ENCODE measurements around the gene TBC1D2B.

Gene TBC1D2B

DNA sequence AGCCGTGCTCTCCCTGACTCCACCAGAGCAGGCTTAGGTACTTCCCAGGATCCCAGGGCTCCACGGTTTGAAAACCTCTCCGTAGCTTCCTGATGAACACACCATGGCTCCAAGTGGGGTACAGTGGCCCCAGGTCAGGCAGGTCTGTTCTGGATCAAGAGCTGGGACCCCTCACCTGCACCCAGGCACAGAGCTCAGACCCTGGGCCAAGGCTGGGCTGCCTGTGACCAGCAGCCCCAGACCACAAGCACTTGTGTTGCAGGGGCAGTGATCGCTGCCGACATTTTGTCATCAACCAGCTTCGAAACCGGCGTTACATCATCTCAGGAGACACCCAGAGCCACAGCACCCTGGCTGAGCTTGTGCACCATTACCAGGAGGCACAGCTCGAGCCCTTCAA lies 20.2 kb upstream of the TBC1D2B start:
- no peak for DNase-seq (ENCODE audit: low read depth in 3 of 3, low spot score in 1 of 3)

DNA sequence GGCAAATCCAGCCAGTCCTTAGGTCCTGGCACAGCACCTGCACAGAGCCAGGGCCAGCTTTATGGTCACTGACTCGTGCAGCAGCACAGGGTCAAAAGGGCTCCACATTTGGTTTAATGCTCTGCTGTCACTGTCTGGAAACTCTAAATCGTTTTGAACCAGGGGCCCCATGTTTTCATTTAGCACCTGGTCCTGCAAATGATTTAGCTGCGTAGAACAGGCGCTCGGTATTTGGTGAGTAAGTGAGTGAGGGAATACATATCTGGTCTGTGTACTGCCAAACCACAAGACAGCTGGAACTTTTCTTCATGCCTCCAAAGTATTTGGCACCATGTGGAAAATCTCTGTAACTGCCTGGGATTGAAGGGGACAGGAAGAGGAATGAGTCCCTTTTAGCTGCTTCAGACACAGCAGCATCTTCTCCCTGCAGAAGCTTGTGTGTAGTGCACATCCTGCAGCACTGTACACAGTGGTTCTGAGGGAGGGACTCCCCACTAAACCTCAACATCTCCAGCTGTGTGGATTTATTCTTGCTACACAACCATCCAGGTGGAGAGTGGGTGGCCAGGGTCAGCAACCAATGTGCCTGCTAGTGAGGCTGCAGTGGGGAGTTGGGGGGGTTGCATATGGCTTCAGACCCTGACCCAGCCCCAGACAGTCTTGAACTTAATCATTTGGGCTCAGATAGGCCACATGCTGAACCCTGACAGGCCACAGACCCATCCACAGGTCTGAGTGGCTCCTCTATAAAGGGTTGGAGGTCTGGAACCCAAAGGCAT lies 15.9 kb upstream of the TBC1D2B start:
- DNase-seq (ENCODE audit: low read depth in 3 of 3, low spot score in 1 of 3), result no peak

DNA sequence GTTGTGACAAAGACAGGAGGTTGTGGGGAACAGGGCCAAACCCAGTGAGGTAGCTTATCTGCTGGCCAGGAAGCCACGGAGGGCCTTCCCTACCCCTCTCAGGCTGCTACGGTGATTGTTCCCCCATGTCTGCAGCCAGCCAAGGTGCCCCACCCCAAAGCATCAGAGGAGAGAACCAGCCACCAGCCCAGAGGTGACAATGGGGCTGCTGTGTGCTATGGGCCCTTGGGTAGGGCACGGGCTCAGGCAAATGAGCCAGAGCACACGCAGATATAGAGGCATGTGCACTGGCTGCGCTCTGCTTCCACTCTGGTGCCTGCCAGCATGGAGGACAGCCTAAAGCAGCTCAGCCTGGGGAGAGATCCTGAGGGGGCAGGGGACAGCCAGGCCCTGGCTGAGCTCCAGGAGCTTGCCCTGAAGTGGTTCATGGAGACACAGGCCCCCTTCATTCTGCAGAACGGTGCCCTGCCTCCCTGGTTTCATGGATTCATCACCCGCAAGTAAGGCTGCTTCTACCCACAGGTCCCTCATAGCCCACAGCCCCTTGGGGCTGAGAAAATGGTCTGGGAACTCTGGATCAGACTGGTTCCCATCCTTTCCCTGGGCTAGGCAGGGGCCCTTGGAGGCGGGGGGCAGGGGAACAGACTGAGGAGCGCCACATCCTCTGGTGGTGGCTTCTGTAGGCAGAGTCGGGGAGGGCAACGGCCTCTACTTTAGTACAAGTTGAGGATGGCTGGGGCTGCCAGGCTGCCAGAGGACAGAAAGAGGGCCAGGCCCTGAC lies 14.9 kb upstream of the TBC1D2B start, which contains the start of gene SH2D7:
SH2D7 (plus strand) TSS at position 301 of the 781 bp plus-strand sequence; CDS start at position 325, 24 bp downstream.
- no peak for DNase-seq (ENCODE audit: low read depth in 3 of 3, low spot score in 1 of 3)

DNA sequence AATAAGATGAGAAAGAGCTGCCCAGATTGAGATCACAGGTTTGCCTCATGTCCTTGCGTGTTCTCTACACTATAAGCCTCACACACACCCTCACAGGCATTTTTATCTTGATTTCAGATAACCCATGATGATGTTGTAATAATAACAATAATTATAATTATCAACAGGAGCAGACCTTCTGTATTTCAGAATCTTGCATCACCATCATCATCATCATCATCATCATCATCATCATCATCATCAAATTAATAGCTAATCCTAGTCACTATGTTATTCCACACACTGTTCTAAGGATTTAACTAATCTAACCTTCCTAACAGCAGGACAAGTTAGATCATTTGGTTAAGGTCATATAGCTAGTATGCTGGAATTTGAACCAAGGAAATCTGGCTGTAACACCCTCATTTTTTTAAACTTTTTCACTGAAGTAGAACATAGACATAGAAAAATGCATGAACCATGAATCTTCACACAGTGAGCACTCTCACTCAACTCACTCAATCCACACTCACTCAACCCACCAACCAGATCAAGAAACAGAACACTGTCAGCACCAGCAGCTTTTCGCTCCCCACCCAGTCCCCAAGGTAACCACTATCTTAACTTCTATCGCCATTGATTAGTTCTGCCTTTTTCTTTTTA lies 13.0 kb upstream of the TBC1D2B start:
- no peak for DNase-seq (ENCODE audit: low read depth in 3 of 3, low spot score in 1 of 3)

- DNase-seq (ENCODE audit: low read depth in 3 of 3, low spot score in 1 of 3), result no peak
Observed at GRCh38 chr15:78088773-78089080, 11.2 kb upstream of the TBC1D2B start.

DNA sequence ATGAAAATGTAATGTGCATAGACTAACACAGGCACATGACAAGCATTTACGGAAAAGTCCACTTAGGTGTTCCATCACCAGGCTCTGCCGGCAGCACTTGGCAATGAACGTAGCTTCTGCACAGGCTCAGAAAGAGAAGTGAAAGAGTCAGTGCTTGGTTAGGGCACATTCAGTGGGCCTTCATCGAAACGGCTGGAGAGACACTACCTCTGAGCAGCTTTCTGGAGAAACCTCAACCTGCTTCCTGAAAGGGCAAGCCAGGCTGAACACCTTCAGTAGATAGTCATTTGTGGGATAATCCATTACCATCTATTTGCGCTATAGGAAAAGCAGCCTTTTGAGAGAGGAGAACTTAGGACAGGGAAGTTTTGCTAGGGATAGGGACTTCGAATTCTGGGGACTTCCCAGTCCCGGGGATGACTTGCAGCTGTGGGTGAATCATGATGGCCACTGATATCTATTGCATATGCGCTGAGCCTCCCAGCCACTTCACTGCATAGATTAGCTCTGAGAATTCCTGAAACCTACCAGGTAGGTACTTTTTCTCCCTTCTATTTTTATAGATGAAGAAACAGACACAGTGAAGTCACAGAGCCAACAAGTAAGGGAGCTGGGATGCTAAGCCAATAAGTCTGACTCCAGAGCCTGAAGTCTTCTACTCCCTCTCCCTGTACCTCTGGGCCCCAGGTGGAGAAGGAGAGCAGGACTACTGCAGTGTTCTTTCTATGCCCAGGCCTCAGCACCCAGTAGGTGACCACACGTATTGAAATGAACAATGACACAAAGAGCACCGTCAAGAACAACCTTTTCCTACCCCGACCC lies 10.7 kb upstream of the TBC1D2B start:
- no peak for DNase-seq (ENCODE audit: low read depth in 3 of 3, low spot score in 1 of 3)

GRCh38 chr15:78085928-78086327 lies 8.4 kb upstream of the TBC1D2B start:
- DNase-seq (ENCODE audit: low read depth in 3 of 3, low spot score in 1 of 3), result no peak

DNA sequence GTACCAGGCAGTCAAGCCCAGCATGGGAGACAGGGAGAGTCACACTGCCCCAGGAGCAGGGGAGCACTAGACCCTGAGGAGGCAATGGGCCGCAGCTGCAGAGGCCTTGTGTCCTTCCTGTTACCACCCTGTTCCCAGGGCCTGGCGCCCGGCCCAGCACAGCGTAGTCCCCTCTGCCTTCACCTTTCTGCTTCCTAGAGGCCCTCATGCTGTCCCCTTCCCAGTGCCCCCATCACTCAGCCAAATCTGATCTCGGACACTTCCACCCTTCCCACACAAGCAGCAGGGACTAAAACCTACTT lies 6.9 kb upstream of the TBC1D2B start:
- no peak for DNase-seq (ENCODE audit: low read depth in 3 of 3, low spot score in 1 of 3)

DNA sequence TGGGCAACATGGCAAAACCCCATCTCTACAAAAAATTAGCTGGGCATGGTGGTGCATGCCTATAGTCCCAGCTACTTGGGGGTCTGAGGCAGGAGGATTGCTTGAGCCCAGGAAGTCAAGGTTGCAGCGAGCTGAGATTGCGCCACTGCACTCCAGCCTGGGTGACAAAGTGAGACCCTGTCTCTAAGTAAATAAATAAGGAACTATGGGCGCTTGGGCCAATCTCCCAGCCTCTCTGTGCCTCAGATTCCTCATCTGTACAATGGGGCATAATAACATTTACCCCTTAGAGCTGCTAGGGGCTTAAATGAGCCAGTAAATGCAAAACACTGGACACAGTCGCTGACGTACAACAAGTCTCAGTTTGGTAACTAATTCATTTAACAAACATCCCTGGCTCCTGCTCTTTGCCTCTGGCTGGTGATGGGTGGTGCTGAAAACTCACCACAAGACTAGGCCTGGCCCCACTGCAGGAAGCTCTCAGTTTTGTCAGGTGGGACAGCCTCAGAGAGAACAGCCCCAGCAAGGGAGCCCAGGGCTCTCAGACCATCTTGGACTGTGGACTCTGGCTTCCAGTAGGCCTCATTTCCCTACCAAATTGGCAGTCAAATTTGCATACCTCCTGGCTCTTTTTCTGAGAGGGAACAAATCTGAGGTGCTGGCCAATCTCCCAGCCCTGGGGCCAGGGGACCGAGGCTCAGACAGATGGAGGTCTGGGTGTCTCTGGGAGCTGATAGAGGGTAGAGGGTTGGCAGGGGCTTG lies 6.4 kb upstream of the TBC1D2B start:
- DNase-seq (ENCODE audit: low read depth in 3 of 3, low spot score in 1 of 3), result no peak

DNA sequence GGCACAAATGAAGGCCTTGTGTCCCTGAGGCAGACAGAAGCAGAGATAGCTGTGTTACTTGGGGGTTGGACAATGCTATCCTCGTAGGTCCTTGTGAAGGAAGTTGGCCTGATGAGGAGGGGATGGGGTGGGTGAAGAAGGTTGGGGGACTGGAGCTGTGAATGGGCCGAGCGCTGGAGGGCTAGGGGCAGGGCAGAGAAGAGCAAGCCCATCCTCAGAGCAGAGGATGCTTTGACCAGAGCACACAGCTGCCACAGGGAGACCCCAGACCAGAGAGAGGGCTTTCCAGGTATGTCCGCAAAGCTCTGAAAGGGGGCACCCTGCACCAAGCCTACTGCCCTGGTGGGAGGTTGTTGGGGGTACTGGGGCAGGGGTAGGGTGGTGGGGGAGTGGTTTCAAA lies 5.7 kb upstream of the TBC1D2B start:
- no peak for DNase-seq (ENCODE audit: low read depth in 3 of 3, low spot score in 1 of 3)

- no peak for DNase-seq (ENCODE audit: low read depth in 3 of 3, low spot score in 1 of 3)
Observed at GRCh38 chr15:78082743-78083110, 5.2 kb upstream of the TBC1D2B start.

GRCh38 chr15:78082106-78082742 lies 4.7 kb upstream of the TBC1D2B start:
- DNase-seq (ENCODE audit: low read depth in 3 of 3, low spot score in 1 of 3), result no peak

DNA sequence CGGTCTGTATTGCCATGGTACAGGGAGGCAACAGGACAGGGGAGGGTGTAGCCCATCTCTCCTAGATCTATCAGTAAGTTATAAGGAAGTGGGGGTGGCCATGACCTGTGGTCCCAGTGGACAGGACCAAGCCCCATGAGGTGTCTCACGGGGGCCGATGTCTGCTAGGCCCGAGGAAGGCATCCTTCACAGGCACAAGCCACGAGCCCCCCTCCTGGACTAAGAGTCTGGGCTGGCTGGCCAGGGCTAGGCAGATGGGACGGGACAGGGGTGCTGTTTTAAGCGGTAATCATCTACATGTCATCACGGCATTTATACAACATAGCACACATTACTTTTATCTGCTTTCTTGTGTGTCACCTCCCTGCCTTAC lies 2.6 kb upstream of the TBC1D2B start:
- DNase-seq (ENCODE audit: low read depth in 3 of 3, low spot score in 1 of 3), result no peak

GRCh38 chr15:78079298-78080087 lies 2.0 kb upstream of the TBC1D2B start:
- DNase-seq (ENCODE audit: low read depth in 3 of 3, low spot score in 1 of 3), result no peak

DNA sequence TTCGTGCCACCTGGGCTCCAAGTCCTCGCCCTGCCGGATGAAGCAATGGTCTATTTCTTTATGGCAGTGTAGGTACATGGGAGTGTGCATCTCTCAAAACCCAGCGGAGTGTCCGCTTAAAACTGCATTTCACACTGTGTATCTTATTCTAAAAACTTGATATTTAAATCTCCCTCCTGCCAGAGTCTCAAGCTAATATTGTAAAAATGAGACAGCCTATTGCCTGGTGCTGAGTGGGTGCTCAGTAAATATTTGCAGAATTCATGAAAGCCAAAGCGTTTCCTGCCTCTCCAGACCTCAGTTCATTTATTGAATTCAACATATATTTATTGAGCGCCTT lies 330 bp upstream of the TBC1D2B start:
- no peak for DNase-seq (ENCODE audit: low read depth in 3 of 3, low spot score in 1 of 3)

GRCh38 chr15:78076231-78077052 lies 1.1 kb downstream of the TBC1D2B start:
- DNase-seq (ENCODE audit: low read depth in 3 of 3, low spot score in 1 of 3), result no peak

- no peak for DNase-seq (ENCODE audit: low read depth in 3 of 3, low spot score in 1 of 3)
Observed at GRCh38 chr15:78075490-78076230, 1.9 kb downstream of the TBC1D2B start.
